Ishikawa (cell line): ENCODE results near the gene NEDD4L.

Source experiments
- CEBPB ChIP-seq: IDR thresholded peaks from 2 replicates; pipeline ENCODE4 v1.6.1; 2012
- CREB1 ChIP-seq: IDR thresholded peaks from 2 replicates; pipeline ENCODE4 v1.6.1; 2012; ENCODE audit warnings: low read depth
- EGR1 ChIP-seq: IDR thresholded peaks from 2 replicates; pipeline ENCODE4 v1.6.1; 2012
- EP300 ChIP-seq: IDR thresholded peaks from 2 replicates; pipeline ENCODE4 v1.6.1; 2012; ENCODE audit warnings: borderline replicate concordance
- FOXM1 ChIP-seq: IDR thresholded peaks from 2 replicates; pipeline ENCODE4 v1.6.1; 2012; ENCODE audit warnings: low read depth, borderline replicate concordance
- MAX ChIP-seq: IDR thresholded peaks from 2 replicates; pipeline ENCODE4 v1.6.1; 2012
- NFIC ChIP-seq: IDR thresholded peaks from 2 replicates; pipeline ENCODE4 v1.6.1; 2012
- RAD21 ChIP-seq: IDR thresholded peaks from 2 replicates; pipeline ENCODE4 v1.6.1; 2012; ENCODE audit warnings: low read depth
- REST ChIP-seq: IDR thresholded peaks from 2 replicates; pipeline ENCODE4 v1.6.1; 2012; ENCODE audit warnings: low read depth, mild to moderate bottlenecking
- TAF1 ChIP-seq: IDR thresholded peaks from 2 replicates; pipeline ENCODE4 v1.6.1; 2012; ENCODE audit warnings: low read depth, mild to moderate bottlenecking
- TCF12 ChIP-seq: IDR thresholded peaks from 2 replicates; pipeline ENCODE4 v1.6.1; 2012; ENCODE audit warnings: low read depth
- TEAD4 ChIP-seq: IDR thresholded peaks from 2 replicates; pipeline ENCODE4 v1.6.1; 2012
- USF1 ChIP-seq: IDR thresholded peaks from 2 replicates; pipeline ENCODE4 v1.6.1; 2012
- YY1 ChIP-seq: IDR thresholded peaks from 2 replicates; pipeline ENCODE4 v1.6.1; 2012; ENCODE audit warnings: low read depth
- ZBTB7A ChIP-seq: IDR thresholded peaks from 2 replicates; pipeline ENCODE4 v1.6.1; 2012; ENCODE audit warnings: low read depth

Gene NEDD4L

GRCh38 chr18:58161659-58162058 lies 117.6 kb downstream of the NEDD4L start:
- TF ChIP-seq USF1, result peak; percentile 90
- TF ChIP-seq TAF1, result no peak
- TF ChIP-seq ZBTB7A, result no peak

GRCh38 chr18:58162127-58162526 lies 118.1 kb downstream of the NEDD4L start:
- TF ChIP-seq CREB1 (no peak), MAX (no peak), TEAD4 (no peak), EGR1 (no peak), ZBTB7A (no peak), CEBPB (no peak)

GRCh38 chr18:58163004-58163590 lies 119.1 kb downstream of the NEDD4L start:
- TF ChIP-seq NFIC, result no peak
- no peak for TF ChIP-seq YY1
- TF ChIP-seq CREB1, result no peak
- no peak for TF ChIP-seq ZBTB7A
- TF ChIP-seq USF1, result no peak
- TF ChIP-seq CEBPB, result no peak

GRCh38 chr18:58166278-58166844 lies 122.3 kb downstream of the NEDD4L start:
- TF ChIP-seq RAD21, result no peak
- TF ChIP-seq FOXM1, result no peak
- no peak for TF ChIP-seq ZBTB7A
- no peak for TF ChIP-seq NFIC

- TF ChIP-seq FOXM1 (no peak), REST (no peak), MAX (no peak), CEBPB (no peak), TAF1 (no peak), ZBTB7A (no peak), CREB1 (no peak), YY1 (no peak), NFIC (no peak), EP300 (no peak), TEAD4 (no peak), USF1 (no peak), TCF12 (no peak), RAD21 (no peak), EGR1 (no peak)
Observed at GRCh38 chr18:58167073-58167472, 123.0 kb downstream of the NEDD4L start.

GRCh38 chr18:58168221-58168620 lies 124.2 kb downstream of the NEDD4L start:
- TF ChIP-seq EP300 (no peak), MAX (no peak), CREB1 (no peak), TEAD4 (no peak), YY1 (no peak), TCF12 (no peak), CEBPB (no peak), REST (no peak), NFIC (no peak), FOXM1 (no peak), ZBTB7A (no peak), EGR1 (no peak), RAD21 (no peak), TAF1 (no peak), USF1 (no peak)
